Skeletal muscle tissue (tissue), 4 donors: ENCODE results near the gene SAMD10. TPM values are rescaled to one million over a fixed set of nuclear protein-coding genes. Genes with fewer than 3 reads are reported as not detected.
"Not testable (repeated sequence)": the region's sequence is repeated elsewhere in the genome, so short reads cannot be mapped to it uniquely, and the experiment has no call there.

Experiments used
- H3K27ac ChIP-seq: one replicate; pipeline ENCODE4 v1.7.0; 2013; ENCODE audit warnings: mild to moderate bottlenecking, low read depth, low read length, inconsistent platforms
- H3K27me3 ChIP-seq, 3 donors: one replicate each; pipeline ENCODE4 v1.7.0; 2013; ENCODE audit warnings: low read length in 3 of 3; ENCODE audit not compliant: control insufficient read depth in 3 of 3, insufficient read depth in 3 of 3
- H3K36me3 ChIP-seq, 3 donors: one replicate each; pipeline ENCODE4 v1.7.0; 2013; ENCODE audit warnings: low read length in 3 of 3; ENCODE audit not compliant: control insufficient read depth in 3 of 3, insufficient read depth in 3 of 3
- H3K4me1 ChIP-seq, 3 donors: one replicate each; pipeline ENCODE4 v1.7.0; 2013; ENCODE audit warnings: low read length in 3 of 3, mild to moderate bottlenecking in 3 of 3; ENCODE audit not compliant: control insufficient read depth in 3 of 3, insufficient read depth in 3 of 3
- H3K4me3 ChIP-seq, 3 donors: one replicate each; pipeline ENCODE4 v1.7.0; 2013; ENCODE audit warnings: low read length in 3 of 3
- H3K9ac ChIP-seq, 3 donors: one replicate each; pipeline ENCODE4 v1.7.0; 2013; ENCODE audit warnings: low read length in 3 of 3, mild to moderate bottlenecking in 3 of 3, moderate library complexity in 2 of 3, low read depth in 1 of 3
- H3K9me3 ChIP-seq, 3 donors: one replicate each; pipeline ENCODE4 v1.7.0; 2013; ENCODE audit warnings: low read length in 3 of 3; ENCODE audit not compliant: control insufficient read depth in 3 of 3
- total RNA-seq: library from RNA; depleted of rRNA; stranded (reverse); fragments of >200 nt; gene quantifications from one replicate; pipeline ENCODE4 v1.2.3, GENCODE V29; 2014
- donor health status: Osteomylitis.

Gene SAMD10
- total RNA-seq, 1 donor from 2014 or later, result 1.0 TPM

- Histone ChIP-seq H3K27ac (no peak overlapping the region), H3K4me1 (peaks cover 25 to 43% (median 38%) of the 10 kb centered on the region in 3 donors), H3K4me3 (no peak overlapping the region), H3K9ac (no peak overlapping the region), H3K36me3 (no peaks in the 10 kb centered on the region), H3K9me3 (no peaks in the 10 kb centered on the region), H3K27me3 (peaks cover 0 to 33% (median 26%) of the 10 kb centered on the region in 3 donors)
Observed at GRCh38 chr20:63976980-63977738, 2.3 kb downstream of the SAMD10 start.

GRCh38 chr20:63976511-63976910 lies 2.9 kb downstream of the SAMD10 start:
- H3K27ac ChIP-seq, H3K4me3 ChIP-seq, H3K9ac ChIP-seq, H3K9me3 ChIP-seq, H3K36me3 ChIP-seq: not testable (repeated sequence)
- H3K4me1 ChIP-seq, result peaks cover 19 to 37% (median 35%) of the 10 kb centered on the region in 3 donors
- peaks cover 0 to 33% (median 26%) of the 10 kb centered on the region in 3 donors for H3K27me3 ChIP-seq

- peaks cover 0 to 25% (median 17%) of the 10 kb centered on the region in 3 donors for H3K27me3 ChIP-seq
- H3K27ac ChIP-seq, result no peak overlapping the region
- peak overlapping the region in 1 of 3 donors; percentile 79 for H3K9ac ChIP-seq
- H3K9me3 ChIP-seq, result no peaks in the 10 kb centered on the region
- no peak overlapping the region for H3K4me3 ChIP-seq
- H3K36me3 ChIP-seq, result no peaks in the 10 kb centered on the region
- H3K4me1 ChIP-seq, result peaks cover 14 to 32% (median 26%) of the 10 kb centered on the region in 3 donors
Observed at GRCh38 chr20:63974402-63975200, 4.8 kb downstream of the SAMD10 start.

GRCh38 chr20:63973636-63974401 lies 5.6 kb downstream of the SAMD10 start:
- Histone ChIP-seq H3K36me3 (no peaks in the 10 kb centered on the region), H3K27ac (no peak overlapping the region), H3K4me1 (peaks cover 17 to 32% (median 26%) of the 10 kb centered on the region in 3 donors), H3K4me3 (peak overlapping the region; percentile 52 to 70 (median 69)), H3K9me3 (no peaks in the 10 kb centered on the region), H3K27me3 (peaks cover 0 to 21% (median 16%) of the 10 kb centered on the region in 3 donors), H3K9ac (peak overlapping the region; percentile 52 to 79 (median 63))

- H3K27ac ChIP-seq, result no peak overlapping the region
- no peak overlapping the region for H3K9ac ChIP-seq
- peaks cover 0 to 1% (median 1%) of the 10 kb centered on the region in 3 donors for H3K36me3 ChIP-seq
- no peaks in the 10 kb centered on the region for H3K9me3 ChIP-seq
- H3K4me1 ChIP-seq, result peaks cover 22 to 31% (median 30%) of the 10 kb centered on the region in 3 donors
- no peak overlapping the region for H3K4me3 ChIP-seq
- H3K27me3 ChIP-seq, result peaks cover 0 to 14% (median 11%) of the 10 kb centered on the region in 3 donors
Observed at GRCh38 chr20:63973160-63973479, 6.3 kb downstream of the SAMD10 start.

DNA sequence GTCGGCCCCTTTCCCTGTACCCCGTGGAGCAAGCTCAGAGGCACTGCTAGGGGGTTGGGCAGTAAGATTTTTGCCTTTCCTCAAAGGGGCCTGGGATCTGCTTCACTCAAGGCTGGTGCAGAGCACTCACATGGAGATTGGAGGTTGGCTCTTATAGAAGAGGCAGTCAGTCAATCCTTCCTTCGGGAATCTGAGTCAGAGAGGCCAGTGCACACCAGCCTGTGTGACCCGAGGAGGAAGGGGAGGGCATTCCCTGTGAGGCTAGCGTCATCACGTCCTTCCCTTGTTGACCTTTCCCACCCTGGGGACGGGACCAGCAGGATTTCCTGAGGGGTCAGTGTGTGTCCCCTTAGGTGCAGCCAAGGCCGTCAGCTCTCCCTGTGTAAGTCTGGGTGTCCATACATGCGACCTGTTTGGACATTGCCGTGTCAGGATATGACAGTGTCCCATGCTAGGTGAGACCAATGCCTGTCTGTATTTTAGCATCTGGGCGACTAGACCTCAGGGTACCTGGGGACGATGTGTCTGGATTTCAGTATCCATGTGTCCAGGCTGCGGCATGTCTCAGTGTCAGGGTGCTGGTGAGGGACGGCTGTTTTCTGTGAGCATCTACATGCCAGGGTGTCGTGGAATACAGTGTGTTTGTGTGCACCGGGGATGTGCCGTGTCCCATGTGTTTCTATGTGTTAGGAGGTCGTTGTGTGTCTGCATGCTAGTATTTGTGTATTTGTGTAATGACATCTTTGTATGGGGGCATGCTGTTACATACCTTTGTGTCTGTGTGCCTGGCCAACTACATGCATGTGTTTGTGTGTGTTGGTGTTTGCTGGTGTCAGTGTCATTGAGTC lies 6.9 kb downstream of the SAMD10 start:
- peak overlapping the region in 1 of 3 donors; percentile 49 for H3K4me3 ChIP-seq
- H3K36me3 ChIP-seq, result peaks cover 1 to 6% (median 5%) of the 10 kb centered on the region in 3 donors
- H3K27ac ChIP-seq, result no peak overlapping the region
- no peaks in the 10 kb centered on the region for H3K9me3 ChIP-seq
- no peak overlapping the region for H3K9ac ChIP-seq
- H3K27me3 ChIP-seq, result peaks cover 0 to 9% (median 6%) of the 10 kb centered on the region in 3 donors
- H3K4me1 ChIP-seq, result peaks cover 22 to 31% (median 30%) of the 10 kb centered on the region in 3 donors

- H3K4me3 ChIP-seq, H3K27ac ChIP-seq: not testable (repeated sequence)
- H3K4me1 ChIP-seq, result peaks cover 22 to 31% (median 30%) of the 10 kb centered on the region in 3 donors
Observed at GRCh38 chr20:63971960-63972311, 7.5 kb downstream of the SAMD10 start.

GRCh38 chr20:63970714-63971431 lies 8.6 kb downstream of the SAMD10 start:
- no peak overlapping the region for H3K27ac ChIP-seq
- no peaks in the 10 kb centered on the region for H3K9me3 ChIP-seq
- H3K4me1 ChIP-seq, result peaks cover 22 to 31% (median 30%) of the 10 kb centered on the region in 3 donors
- H3K27me3 ChIP-seq, result no peaks in the 10 kb centered on the region
- H3K9ac ChIP-seq, result peak overlapping the region in 1 of 3 donors; percentile 72
- H3K4me3 ChIP-seq, result no peak overlapping the region
- peaks cover 11 to 20% (median 17%) of the 10 kb centered on the region in 3 donors for H3K36me3 ChIP-seq

More at GRCh38 chr20:63971960-63972311, 7.5 kb downstream of the SAMD10 start:
- H3K9me3 ChIP-seq, H3K27me3 ChIP-seq, H3K9ac ChIP-seq: not testable (repeated sequence)
- peaks cover 3 to 10% (median 10%) of the 10 kb centered on the region in 3 donors for H3K36me3 ChIP-seq
